ENCODE results near the gene OAS1. TPM values are rescaled to one million over a fixed set of nuclear protein-coding genes. Genes with fewer than 3 reads are reported as not detected.

The OAS1 gene
- polyA plus RNA-seq, 1 donor (not counting 4 experiments of a cell fraction or from before 2014, with no cell fraction given) = 88.3 TPM

DNA sequence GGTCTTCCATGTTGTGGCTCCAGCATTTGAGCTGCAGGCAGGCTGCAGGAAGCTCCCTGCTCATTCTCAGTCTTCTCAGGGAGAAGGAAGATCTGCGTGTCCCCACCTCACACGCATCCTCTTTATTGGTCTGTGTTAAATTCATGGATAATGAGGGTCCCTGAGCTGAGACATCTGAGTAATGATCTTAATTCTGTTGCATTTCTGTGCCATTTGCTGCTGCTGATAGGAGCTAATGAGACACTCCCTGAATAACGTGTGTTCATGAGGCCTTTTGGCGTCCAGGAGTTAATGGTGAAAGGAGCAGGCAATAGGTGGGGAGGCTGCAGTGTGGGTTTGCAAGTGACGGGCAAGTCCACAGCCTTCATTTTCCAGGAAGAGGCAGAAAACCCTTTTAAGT is 46.6 kb upstream of the OAS1 start:
- Histone ChIP-seq H3K4me1 (ENCODE audit: control insufficient read depth, extremely low read depth, insufficient read depth, low read length) (no peaks in the 10 kb centered on the region), H4K20me1 (ENCODE audit: control insufficient read depth, extremely low read depth, insufficient read depth, low read length) (no peaks in the 10 kb centered on the region), H3K79me2 (ENCODE audit: control insufficient read depth, insufficient read depth, low read length) (no peaks in the 10 kb centered on the region), H3K9ac (ENCODE audit: control insufficient read depth, extremely low read depth, insufficient read depth, low read length) (no peak overlapping the region), H3K4me2 (ENCODE audit: control insufficient read depth, extremely low read depth, insufficient read depth, low read depth, low read length) (no peak overlapping the region), H3K36me3 (ENCODE audit: control insufficient read depth in 2 of 2, extremely low read depth in 1 of 2, insufficient read depth in 2 of 2, low read length in 2 of 2) (no peaks in the 10 kb centered on the region), H3K27ac (ENCODE audit: control insufficient read depth, insufficient read depth, low read length) (no peak overlapping the region), H3K4me3 (ENCODE audit: control insufficient read depth in 2 of 3, extremely low read depth in 1 of 3, insufficient read depth in 2 of 3, low read depth in 1 of 3, low read length in 3 of 3) (no peak overlapping the region), H3K9me1 (ENCODE audit: control insufficient read depth, extremely low read depth, insufficient read depth, low read length) (no peaks in the 10 kb centered on the region), H3K9me3 (ENCODE audit: control insufficient read depth, low read depth, low read length) (no peaks in the 10 kb centered on the region), H3K27me3 (ENCODE audit: control insufficient read depth, extremely low read depth, insufficient read depth, low read length) (no peaks in the 10 kb centered on the region), H2AFZ (ENCODE audit: control insufficient read depth, low read length) (no peak overlapping the region)
- TF ChIP-seq, protein P1, sequence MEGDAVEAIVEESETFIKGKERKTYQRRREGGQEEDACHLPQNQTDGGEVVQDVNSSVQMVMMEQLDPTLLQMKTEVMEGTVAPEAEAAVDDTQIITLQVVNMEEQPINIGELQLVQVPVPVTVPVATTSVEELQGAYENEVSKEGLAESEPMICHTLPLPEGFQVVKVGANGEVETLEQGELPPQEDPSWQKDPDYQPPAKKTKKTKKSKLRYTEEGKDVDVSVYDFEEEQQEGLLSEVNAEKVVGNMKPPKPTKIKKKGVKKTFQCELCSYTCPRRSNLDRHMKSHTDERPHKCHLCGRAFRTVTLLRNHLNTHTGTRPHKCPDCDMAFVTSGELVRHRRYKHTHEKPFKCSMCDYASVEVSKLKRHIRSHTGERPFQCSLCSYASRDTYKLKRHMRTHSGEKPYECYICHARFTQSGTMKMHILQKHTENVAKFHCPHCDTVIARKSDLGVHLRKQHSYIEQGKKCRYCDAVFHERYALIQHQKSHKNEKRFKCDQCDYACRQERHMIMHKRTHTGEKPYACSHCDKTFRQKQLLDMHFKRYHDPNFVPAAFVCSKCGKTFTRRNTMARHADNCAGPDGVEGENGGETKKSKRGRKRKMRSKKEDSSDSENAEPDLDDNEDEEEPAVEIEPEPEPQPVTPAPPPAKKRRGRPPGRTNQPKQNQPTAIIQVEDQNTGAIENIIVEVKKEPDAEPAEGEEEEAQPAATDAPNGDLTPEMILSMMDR (optimal IDR thresholded peaks at IDR 0.05 in 1 of 3, IDR thresholded peaks at IDR 0.05 in 1 of 3, conservative IDR thresholded peaks at IDR 0.05 in 1 of 3; ENCODE audit: extremely low read depth in 1 of 3, insufficient read depth in 2 of 3, low read length in 3 of 3) = no peak
- TF ChIP-seq EZH2 (IDR thresholded peaks at IDR 0.05; ENCODE audit: low read length) = no peak
- dilution Hi-C loops (cut with MboI; ENCODE audit: extremely low pct_ligation_motif_present, low sequenced_read_pairs) = no loop called here
- DNase-seq (ENCODE audit: low read depth, low spot score) (no peak), FAIRE-seq (no peak)

DNA sequence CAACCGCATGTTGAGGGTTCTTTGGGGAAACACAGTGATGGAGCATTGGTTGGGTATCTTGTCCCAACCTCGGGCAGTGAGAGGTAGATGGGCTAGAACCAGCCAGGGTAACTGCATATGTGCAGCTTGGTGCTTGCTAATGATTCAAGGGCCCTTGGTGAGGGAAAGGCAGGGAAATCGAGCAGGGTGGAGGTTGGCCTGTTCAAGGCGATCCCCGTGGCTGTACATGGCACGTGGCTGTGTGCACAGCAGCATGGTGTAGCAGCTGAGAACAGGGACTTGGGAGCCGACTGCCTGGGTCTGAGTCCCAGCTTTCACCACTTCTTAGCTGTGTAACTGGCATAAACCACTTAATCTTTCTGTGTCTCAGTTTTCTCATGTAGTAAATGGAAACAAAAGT is 45.5 kb upstream of the OAS1 start:
- H3K9ac ChIP-seq (ENCODE audit: control insufficient read depth, extremely low read depth, insufficient read depth, low read length) = no peak overlapping the region
- no peak overlapping the region for H3K4me2 ChIP-seq (ENCODE audit: control insufficient read depth, extremely low read depth, insufficient read depth, low read depth, low read length)
- H3K4me3 ChIP-seq (ENCODE audit: control insufficient read depth in 2 of 3, extremely low read depth in 1 of 3, insufficient read depth in 2 of 3, low read depth in 1 of 3, low read length in 3 of 3) = no peak overlapping the region
- no peaks in the 10 kb centered on the region for H3K4me1 ChIP-seq (ENCODE audit: control insufficient read depth, extremely low read depth, insufficient read depth, low read length)
- no peaks in the 10 kb centered on the region for H3K9me1 ChIP-seq (ENCODE audit: control insufficient read depth, extremely low read depth, insufficient read depth, low read length)
- H2AFZ ChIP-seq (ENCODE audit: control insufficient read depth, low read length) = no peak overlapping the region
- TF ChIP-seq, protein P1 (optimal IDR thresholded peaks at IDR 0.05 in 1 of 3, IDR thresholded peaks at IDR 0.05 in 1 of 3, conservative IDR thresholded peaks at IDR 0.05 in 1 of 3; ENCODE audit: extremely low read depth in 1 of 3, insufficient read depth in 2 of 3, low read length in 3 of 3) = no peak
- dilution Hi-C loops (cut with MboI; ENCODE audit: extremely low pct_ligation_motif_present, low sequenced_read_pairs) = no loop called here
- no peaks in the 10 kb centered on the region for H3K36me3 ChIP-seq (ENCODE audit: control insufficient read depth in 2 of 2, extremely low read depth in 1 of 2, insufficient read depth in 2 of 2, low read length in 2 of 2)
- no peaks in the 10 kb centered on the region for H3K9me3 ChIP-seq (ENCODE audit: control insufficient read depth, low read depth, low read length)
- DNase-seq (ENCODE audit: low read depth, low spot score) (no peak), FAIRE-seq (no peak)
- no peaks in the 10 kb centered on the region for H3K27me3 ChIP-seq (ENCODE audit: control insufficient read depth, extremely low read depth, insufficient read depth, low read length)
- no peaks in the 10 kb centered on the region for H3K79me2 ChIP-seq (ENCODE audit: control insufficient read depth, insufficient read depth, low read length)
- H4K20me1 ChIP-seq (ENCODE audit: control insufficient read depth, extremely low read depth, insufficient read depth, low read length) = no peaks in the 10 kb centered on the region
- no peak overlapping the region for H3K27ac ChIP-seq (ENCODE audit: control insufficient read depth, insufficient read depth, low read length)
